ENCODE data around the gene PRR29.

DNA sequence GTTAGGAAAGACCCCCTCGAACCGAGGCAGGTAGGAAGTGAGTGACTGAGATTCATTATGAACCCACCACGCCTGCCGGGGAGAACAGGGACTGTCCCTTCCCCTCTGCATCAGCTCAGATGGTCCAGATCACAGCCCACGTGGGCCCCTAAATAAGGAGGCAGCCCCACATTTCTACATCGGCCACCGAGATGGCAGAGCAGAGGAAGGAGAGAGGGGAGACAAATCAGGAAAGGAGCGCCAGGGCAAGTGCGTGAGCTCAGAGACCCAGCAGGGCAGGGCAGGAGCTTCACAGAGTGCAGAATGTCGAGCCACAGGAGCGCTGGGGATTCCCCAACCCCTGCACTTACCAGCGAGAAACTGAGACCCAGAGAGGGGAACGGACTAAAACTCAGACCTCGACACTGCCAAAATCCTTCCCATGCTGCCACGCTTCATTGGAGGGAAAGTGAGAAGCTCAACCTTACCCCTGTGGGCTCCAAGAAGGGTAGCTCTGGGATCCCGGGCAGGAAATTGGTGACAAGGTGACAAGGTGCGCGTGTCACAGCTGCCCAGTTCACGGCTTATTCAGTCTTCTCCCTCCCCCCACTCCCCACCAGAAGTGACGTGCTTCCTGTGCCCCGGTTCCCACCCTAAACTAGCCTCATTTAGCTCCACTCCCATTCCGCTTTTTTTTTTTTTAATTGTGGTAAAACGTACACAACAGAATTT is 22.1 kb downstream of the PRR29 start, which contains the start of gene ICAM2:
- peak; percentile 66 for TF ChIP-seq POU2F2 (IDR thresholded peaks at IDR 0.05; ENCODE audit: low read depth, low read length)
- TF ChIP-seq POLR2A (IDR thresholded peaks at IDR 0.05; ENCODE audit: low read depth, low read length), result peak; percentile 77
- peak; percentile 80 for TF ChIP-seq POLR2AphosphoS5 (IDR thresholded peaks at IDR 0.05; ENCODE audit: low read depth, low read length)
